Calu3 (cell line): ENCODE data around the gene SAMD4A. TPM values are rescaled to one million over a fixed set of nuclear protein-coding genes. Genes with fewer than 3 reads are reported as not detected.

ENCODE experiments used
- BruUV-seq: library from RNA; stranded (reverse); fragments of 400-500 nt; replicated peaks from 2 replicates; lab custom pipeline; 2021; lab: Mats Ljungman, UMichigan
- CTCF ChIA-PET: fragments of 300-600 bp; sonication (Branson Sonifier 250); formaldehyde crosslinking; loops from one replicate; lab custom pipeline; 2022; ENCODE audit warnings: antibody characterized with exemption; lab: Charles Lee
- DNase-seq: peaks from one replicate; pipeline ENCODE4 v3.0.0; 2022
- H3K27ac Mint-ChIP-seq: one replicate; pipeline ENCODE4 v1.8.0; 2022; ENCODE audit warnings: mixed read lengths; ENCODE audit not compliant: unreplicated experiment
- H3K27me3 Mint-ChIP-seq: one replicate; pipeline ENCODE4 v1.8.0; 2022; ENCODE audit warnings: mixed read lengths; ENCODE audit not compliant: unreplicated experiment
- H3K36me3 Mint-ChIP-seq: one replicate; pipeline ENCODE4 v1.8.0; 2022; ENCODE audit warnings: mild to moderate bottlenecking, moderate library complexity, mixed read lengths; ENCODE audit not compliant: insufficient read depth, unreplicated experiment
- H3K4me1 Mint-ChIP-seq: one replicate; pipeline ENCODE4 v1.8.0; 2022; ENCODE audit warnings: mild to moderate bottlenecking, low read depth, mixed read lengths; ENCODE audit not compliant: unreplicated experiment
- H3K4me3 Mint-ChIP-seq: one replicate; pipeline ENCODE4 v1.8.0; 2022; ENCODE audit warnings: mild to moderate bottlenecking, low read depth, moderate library complexity, mixed read lengths; ENCODE audit not compliant: unreplicated experiment
- H3K9me3 Mint-ChIP-seq: one replicate; pipeline ENCODE4 v1.8.0; 2022; ENCODE audit warnings: low read depth, mixed read lengths; ENCODE audit not compliant: unreplicated experiment
- intact Hi-C: fragments of 100-400 bp; cut with micrococcal nuclease; formaldehyde crosslinking; loops from one replicate; pipeline ENCODE4 v1.10.0; 2022; ENCODE audit not compliant: unreplicated experiment
- total RNA-seq: library from RNA; stranded (reverse); gene quantifications from 2 replicates; pipeline ENCODE4 v1.2.3, GENCODE V29; 2022
- TF ChIP-seq, protein P1 (sequence below): fragments of 200-600 bp; IDR thresholded peaks from one replicate; pipeline ENCODE4 v1.8.0; 2022; ENCODE audit warnings: antibody characterized with exemption; ENCODE audit not compliant: unreplicated experiment

Gene SAMD4A
- total RNA-seq, 1 experiment from 2014 or later = 14.4 TPM

DNA sequence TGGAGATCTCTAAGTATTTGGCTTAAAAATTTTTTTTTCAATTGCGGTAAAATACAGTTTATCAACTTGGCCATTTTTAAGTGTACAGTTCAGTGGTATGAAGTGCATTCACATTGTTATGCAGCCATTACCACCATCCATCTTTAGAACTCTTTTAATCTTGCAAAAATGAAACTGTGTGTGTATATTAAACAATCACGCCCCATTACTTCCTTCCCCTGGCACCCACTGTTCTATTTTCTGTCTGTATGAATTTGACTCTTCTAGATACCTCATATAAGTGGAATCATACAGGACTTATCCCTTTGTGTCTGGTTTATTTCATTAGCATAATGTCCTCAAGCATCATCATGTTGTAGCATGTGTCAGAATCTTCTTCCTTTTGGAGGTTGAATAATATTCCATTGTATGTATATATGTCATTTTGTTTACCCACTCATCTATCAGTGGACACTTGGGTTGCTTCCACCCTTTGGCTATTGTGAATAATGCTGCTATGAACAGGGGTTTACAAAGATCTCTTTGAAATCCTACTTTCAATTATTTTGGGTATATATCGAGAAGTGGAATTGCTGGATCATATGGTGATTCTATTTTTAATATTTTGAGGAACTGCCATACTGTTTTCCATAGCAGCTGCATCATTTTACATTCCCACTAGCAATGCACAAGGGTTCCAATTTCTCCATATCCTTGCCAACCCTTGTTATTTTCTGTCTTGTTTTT, 62.9 kb downstream of the SAMD4A start:
- Mint-ChIP-seq H3K4me3 (no peak overlapping the region), H3K27me3 (no peaks in the 10 kb centered on the region), H3K4me1 (no peaks in the 10 kb centered on the region), H3K9me3 (no peaks in the 10 kb centered on the region), H3K27ac (no peak overlapping the region), H3K36me3 (no peaks in the 10 kb centered on the region)
- intact Hi-C loops = no loop called here
- BruUV-seq = no TSS peak
- DNase-seq = no peak
- CTCF ChIA-PET = no interaction called here
- TF ChIP-seq, protein P1, sequence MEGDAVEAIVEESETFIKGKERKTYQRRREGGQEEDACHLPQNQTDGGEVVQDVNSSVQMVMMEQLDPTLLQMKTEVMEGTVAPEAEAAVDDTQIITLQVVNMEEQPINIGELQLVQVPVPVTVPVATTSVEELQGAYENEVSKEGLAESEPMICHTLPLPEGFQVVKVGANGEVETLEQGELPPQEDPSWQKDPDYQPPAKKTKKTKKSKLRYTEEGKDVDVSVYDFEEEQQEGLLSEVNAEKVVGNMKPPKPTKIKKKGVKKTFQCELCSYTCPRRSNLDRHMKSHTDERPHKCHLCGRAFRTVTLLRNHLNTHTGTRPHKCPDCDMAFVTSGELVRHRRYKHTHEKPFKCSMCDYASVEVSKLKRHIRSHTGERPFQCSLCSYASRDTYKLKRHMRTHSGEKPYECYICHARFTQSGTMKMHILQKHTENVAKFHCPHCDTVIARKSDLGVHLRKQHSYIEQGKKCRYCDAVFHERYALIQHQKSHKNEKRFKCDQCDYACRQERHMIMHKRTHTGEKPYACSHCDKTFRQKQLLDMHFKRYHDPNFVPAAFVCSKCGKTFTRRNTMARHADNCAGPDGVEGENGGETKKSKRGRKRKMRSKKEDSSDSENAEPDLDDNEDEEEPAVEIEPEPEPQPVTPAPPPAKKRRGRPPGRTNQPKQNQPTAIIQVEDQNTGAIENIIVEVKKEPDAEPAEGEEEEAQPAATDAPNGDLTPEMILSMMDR = no peak

DNA sequence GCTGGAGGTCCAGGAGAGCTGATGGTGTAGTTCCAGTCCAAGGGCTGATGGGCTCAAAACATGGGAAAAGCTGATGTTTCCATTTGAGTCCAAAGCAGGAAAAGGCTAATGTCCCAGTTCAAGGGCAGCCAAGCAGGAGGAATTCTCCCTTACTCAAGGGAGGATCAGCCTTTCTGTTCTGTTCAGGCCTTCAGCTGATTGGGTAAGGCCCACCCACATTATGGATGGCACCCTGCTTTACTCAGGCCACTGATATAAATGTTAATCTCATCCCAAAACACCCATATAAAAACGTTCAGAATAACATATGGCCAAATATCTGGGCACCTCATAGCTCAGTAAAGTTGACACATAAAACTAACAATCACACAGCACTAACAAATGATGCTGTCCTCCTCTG, 64.1 kb downstream of the SAMD4A start:
- TF ChIP-seq, protein P1 = no peak
- intact Hi-C loops = no loop called here
- BruUV-seq = no TSS peak
- Mint-ChIP-seq H3K36me3 (no peaks in the 10 kb centered on the region), H3K4me1 (no peaks in the 10 kb centered on the region), H3K27ac (no peak overlapping the region), H3K27me3 (no peaks in the 10 kb centered on the region), H3K4me3 (no peak overlapping the region), H3K9me3 (no peaks in the 10 kb centered on the region)
- CTCF ChIA-PET = interaction anchor here (0.5 to 0.8 kb wide), 2 partner anchors 48 to 71 kb away, joined by 6 to 9 read pairs; no protein-coding TSS in a partner anchor
- DNase-seq = no peak

DNA sequence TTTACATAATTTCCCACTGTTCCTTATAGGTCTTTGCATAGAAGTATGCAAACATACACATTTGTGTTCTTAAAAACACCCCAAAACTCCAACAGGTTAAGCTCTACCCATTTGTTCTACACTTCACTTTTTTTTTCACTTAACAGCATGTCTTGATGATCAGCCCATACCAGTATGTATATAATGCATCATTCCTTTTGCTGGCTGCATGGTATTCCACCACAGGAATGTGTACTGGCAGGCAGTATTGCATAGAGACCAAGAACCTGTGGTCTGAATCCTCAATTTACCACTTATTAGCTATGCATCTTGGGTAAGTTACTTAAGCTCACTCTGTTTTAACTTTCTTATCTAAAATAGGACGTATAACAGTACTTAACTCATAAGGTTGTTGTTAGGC, 65.5 kb downstream of the SAMD4A start:
- Mint-ChIP-seq H3K4me1 (no peaks in the 10 kb centered on the region), H3K4me3 (no peak overlapping the region), H3K27me3 (no peaks in the 10 kb centered on the region), H3K9me3 (no peaks in the 10 kb centered on the region), H3K36me3 (no peaks in the 10 kb centered on the region), H3K27ac (no peak overlapping the region)
- intact Hi-C loops = no loop called here
- TF ChIP-seq, protein P1 = no peak
- no TSS peak for BruUV-seq
- DNase-seq = no peak
- CTCF ChIA-PET = no interaction called here

DNA sequence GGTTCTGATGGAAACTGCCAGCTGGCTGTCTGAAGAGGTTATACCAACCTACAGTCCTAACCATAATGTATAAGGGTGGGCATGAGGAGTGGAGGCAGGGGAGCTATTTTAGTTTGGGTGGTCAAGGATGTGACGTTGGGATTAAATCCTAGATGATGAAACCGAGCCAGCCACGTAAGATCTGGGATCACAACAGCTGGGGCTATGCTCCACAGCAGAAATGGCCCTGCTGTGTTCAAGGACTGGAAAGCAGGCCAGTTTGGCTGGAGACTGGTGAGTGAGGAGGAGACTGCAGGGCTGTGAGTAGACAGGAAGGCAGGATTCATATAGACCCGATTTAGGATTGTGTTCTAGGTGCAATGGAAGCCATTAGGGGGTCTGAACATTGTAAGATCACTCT, 66.1 kb downstream of the SAMD4A start:
- H3K36me3 Mint-ChIP-seq = no peaks in the 10 kb centered on the region
- TF ChIP-seq, protein P1 = no peak
- H3K27ac Mint-ChIP-seq = no peak overlapping the region
- no peak for DNase-seq
- H3K4me1 Mint-ChIP-seq = no peaks in the 10 kb centered on the region
- intact Hi-C loops = no loop called here
- H3K9me3 Mint-ChIP-seq = no peaks in the 10 kb centered on the region
- CTCF ChIA-PET = no interaction called here
- no peak overlapping the region for H3K4me3 Mint-ChIP-seq
- BruUV-seq = no TSS peak
- H3K27me3 Mint-ChIP-seq = no peaks in the 10 kb centered on the region
